Measurements from ENCODE around the gene NOTUM. TPM values are rescaled to one million over a fixed set of nuclear protein-coding genes. Genes with fewer than 3 reads are reported as not detected.
A peak's percentile ranks its signal among the peaks of the same experiment; 100 is the strongest.

The NOTUM gene
- polyA plus RNA-seq, 4 donors = 1.0 to 1.1 TPM; not detected in 2

DNA sequence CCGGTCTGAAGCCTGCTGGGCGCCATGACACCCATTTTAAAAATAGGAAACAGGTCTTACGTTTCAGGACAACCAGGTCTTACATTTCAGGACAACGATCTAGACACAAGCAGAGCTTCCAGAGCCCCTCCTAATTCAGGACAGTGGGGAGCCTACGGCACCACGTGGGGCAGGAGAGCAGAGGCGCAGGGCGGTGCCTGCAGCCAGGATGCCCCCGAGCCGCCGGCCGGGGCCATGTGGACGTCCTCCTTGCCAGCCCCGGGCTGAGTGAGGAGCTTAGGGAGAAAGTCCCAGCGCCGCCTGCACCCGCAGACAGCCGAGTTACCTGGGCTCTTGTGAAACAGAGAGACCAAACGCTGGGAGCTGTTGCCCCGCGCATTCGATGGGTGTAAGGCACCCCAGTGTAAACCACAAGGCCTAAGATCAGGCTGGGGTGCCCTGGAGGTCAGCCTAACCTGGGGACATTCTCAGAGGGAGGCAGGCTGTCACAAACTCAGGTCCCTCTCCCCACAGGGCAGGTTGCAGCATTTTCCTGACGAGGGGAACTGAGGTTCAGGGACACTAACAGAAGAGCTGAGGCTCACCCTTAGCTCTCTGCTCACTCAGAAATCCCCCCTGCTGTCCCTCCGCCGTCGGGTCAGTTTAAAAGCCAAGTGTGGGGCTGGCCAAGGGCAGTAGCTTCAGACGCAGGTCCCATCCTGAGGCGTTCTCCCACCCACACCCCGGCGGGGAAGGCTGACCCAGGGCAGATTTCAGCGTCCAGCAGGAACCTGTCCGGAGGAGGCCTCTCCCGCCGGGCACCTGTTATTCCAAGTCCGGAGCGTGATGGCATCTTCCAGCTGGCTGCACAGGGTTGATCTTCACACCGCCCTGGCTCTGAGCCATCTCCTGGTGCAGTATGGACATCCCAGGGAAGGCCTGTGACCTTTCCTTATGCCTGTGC, 1.8 kb upstream of the NOTUM start:
- Histone ChIP-seq H3K4me3 (ENCODE audit: low read depth in 1 of 3, low read length in 3 of 3) (no peak overlapping the region), H3K27me3 (ENCODE audit: control insufficient read depth in 3 of 3, insufficient read depth in 3 of 3, low read length in 3 of 3) (peaks cover 11 to 76% (median 15%) of the 10 kb centered on the region in 3 donors), H3K27ac (ENCODE audit: low read depth in 1 of 3, low read length in 2 of 3) (no peak overlapping the region), H3K4me1 (ENCODE audit: control insufficient read depth in 3 of 3, insufficient read depth in 2 of 3, low read depth in 1 of 3, low read length in 2 of 3) (peaks cover 0 to 15% (median 0%) of the 10 kb centered on the region in 3 donors), H3K9me3 (ENCODE audit: control insufficient read depth in 2 of 2, insufficient read depth in 1 of 2, low read depth in 1 of 2, low read length in 1 of 2) (no peaks in the 10 kb centered on the region), H3K36me3 (ENCODE audit: control insufficient read depth in 3 of 3, insufficient read depth in 2 of 3, low read depth in 1 of 3, low read length in 3 of 3) (no peaks in the 10 kb centered on the region)
- DNase-seq (no peak), FAIRE-seq (no peak)
- 61 to 70% (median 64%) methylated on average over 37 of the region's 37 CpGs for WGBS, 3 donors

GRCh38 chr17:81961521-81962498, 823 bp upstream of the NOTUM start:
- FAIRE-seq (no peak), DNase-seq (peak in 1 of 2 donors; percentile 37)
- Histone ChIP-seq H3K36me3 (ENCODE audit: control insufficient read depth in 3 of 3, insufficient read depth in 2 of 3, low read depth in 1 of 3, low read length in 3 of 3) (no peaks in the 10 kb centered on the region), H3K9me3 (ENCODE audit: control insufficient read depth in 2 of 2, insufficient read depth in 1 of 2, low read depth in 1 of 2, low read length in 1 of 2) (no peaks in the 10 kb centered on the region), H3K4me3 (ENCODE audit: low read depth in 1 of 3, low read length in 3 of 3) (peak overlapping the region in 1 of 3 donors; percentile 43), H3K4me1 (ENCODE audit: control insufficient read depth in 3 of 3, insufficient read depth in 2 of 3, low read depth in 1 of 3, low read length in 2 of 3) (peaks cover 0 to 6% (median 0%) of the 10 kb centered on the region in 3 donors), H3K27me3 (ENCODE audit: control insufficient read depth in 3 of 3, insufficient read depth in 3 of 3, low read length in 3 of 3) (peaks cover 13 to 76% (median 15%) of the 10 kb centered on the region in 3 donors), H3K27ac (ENCODE audit: low read depth in 1 of 3, low read length in 2 of 3) (no peak overlapping the region)
- WGBS, 3 donors = 15 to 19% (median 15%) methylated on average over 52 to 82 of the region's 82 CpGs

DNA sequence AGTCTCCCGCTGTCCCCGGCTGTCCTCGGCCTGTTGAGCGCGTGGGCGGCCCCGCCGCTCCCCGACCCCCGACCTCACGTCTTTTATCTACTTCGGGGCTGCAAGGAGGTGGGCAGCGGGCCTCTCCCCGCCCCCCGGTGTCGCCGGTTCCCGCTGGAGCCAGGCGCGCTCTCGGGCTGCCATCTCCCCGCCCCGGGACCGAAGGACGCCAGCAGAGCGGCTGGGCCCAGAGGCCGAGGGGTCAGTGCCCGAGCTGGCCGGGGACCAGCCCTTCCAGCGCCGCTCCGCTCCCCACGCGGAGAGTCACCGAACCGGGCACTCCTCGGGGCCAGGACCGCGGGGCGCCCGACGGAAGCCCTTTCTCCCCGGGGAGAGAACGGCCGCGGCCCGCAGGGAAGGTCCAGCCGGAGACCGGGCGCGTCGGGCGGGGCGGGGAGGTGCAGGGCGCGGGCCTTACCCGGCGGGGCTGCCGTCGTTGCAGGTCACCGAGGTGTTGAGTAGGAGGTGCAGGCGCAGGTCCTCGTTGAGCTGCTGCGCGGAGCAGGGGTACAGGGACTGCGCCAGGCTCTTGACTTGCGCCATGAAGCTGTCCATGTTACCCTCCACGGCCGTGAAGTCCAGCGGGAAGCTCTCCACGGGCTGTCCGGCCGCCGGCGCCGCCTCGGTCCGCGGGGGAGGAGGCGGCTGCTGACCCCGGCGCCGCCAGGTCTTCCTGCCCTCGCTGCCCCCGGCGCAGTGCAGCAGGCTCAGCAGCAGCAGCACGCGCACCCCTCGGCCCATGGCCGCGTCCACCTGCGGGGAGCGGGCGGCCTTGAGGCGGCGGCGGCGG, 643 bp downstream of the NOTUM start:
- DNase-seq (peak in 1 of 2 donors; percentile 44), FAIRE-seq (no peak)

GRCh38 chr17:81959362-81960129, 1.4 kb downstream of the NOTUM start:
- peak; percentile 60 to 84 for DNase-seq
- Histone ChIP-seq H3K27ac (ENCODE audit: low read depth in 1 of 3, low read length in 2 of 3) (no peak overlapping the region), H3K4me1 (ENCODE audit: control insufficient read depth in 3 of 3, insufficient read depth in 2 of 3, low read depth in 1 of 3, low read length in 2 of 3) (peaks cover 0 to 3% (median 0%) of the 10 kb centered on the region in 3 donors), H3K9me3 (ENCODE audit: control insufficient read depth in 2 of 2, insufficient read depth in 1 of 2, low read depth in 1 of 2, low read length in 1 of 2) (no peaks in the 10 kb centered on the region), H3K4me3 (ENCODE audit: low read depth in 1 of 3, low read length in 3 of 3) (peak overlapping the region; percentile 8 to 43 (median 27)), H3K36me3 (ENCODE audit: control insufficient read depth in 3 of 3, insufficient read depth in 2 of 3, low read depth in 1 of 3, low read length in 3 of 3) (peaks cover 0 to under 1% (median 0%) of the 10 kb centered on the region in 3 donors), H3K27me3 (ENCODE audit: control insufficient read depth in 3 of 3, insufficient read depth in 3 of 3, low read length in 3 of 3) (peaks cover 13 to 61% (median 15%) of the 10 kb centered on the region in 3 donors)
- no peak for FAIRE-seq
- WGBS, 3 donors = 1 to 2% (median 2%) methylated on average over 40 to 112 of the region's 112 CpGs

More for the DNA sequence above, 643 bp downstream of the NOTUM start:
- Histone ChIP-seq H3K4me1 (ENCODE audit: control insufficient read depth in 3 of 3, insufficient read depth in 2 of 3, low read depth in 1 of 3, low read length in 2 of 3) (peaks cover 0 to 3% (median 0%) of the 10 kb centered on the region in 3 donors), H3K27me3 (ENCODE audit: control insufficient read depth in 3 of 3, insufficient read depth in 3 of 3, low read length in 3 of 3) (peaks cover 13 to 66% (median 15%) of the 10 kb centered on the region in 3 donors), H3K27ac (ENCODE audit: low read depth in 1 of 3, low read length in 2 of 3) (no peak overlapping the region), H3K9me3 (ENCODE audit: control insufficient read depth in 2 of 2, insufficient read depth in 1 of 2, low read depth in 1 of 2, low read length in 1 of 2) (no peaks in the 10 kb centered on the region), H3K36me3 (ENCODE audit: control insufficient read depth in 3 of 3, insufficient read depth in 2 of 3, low read depth in 1 of 3, low read length in 3 of 3) (no peaks in the 10 kb centered on the region), H3K4me3 (ENCODE audit: low read depth in 1 of 3, low read length in 3 of 3) (peak overlapping the region in 1 of 3 donors; percentile 43)
- WGBS, 3 donors = 1 to 3% (median 2%) methylated on average over 41 to 98 of the region's 98 CpGs

- H3K9me3 ChIP-seq (ENCODE audit: control insufficient read depth in 2 of 2, insufficient read depth in 1 of 2, low read depth in 1 of 2, low read length in 1 of 2) = no peaks in the 10 kb centered on the region
- peaks cover 0 to 4% (median 0%) of the 10 kb centered on the region in 3 donors for H3K36me3 ChIP-seq (ENCODE audit: control insufficient read depth in 3 of 3, insufficient read depth in 2 of 3, low read depth in 1 of 3, low read length in 3 of 3)
- no peak for DNase-seq
- H3K4me1 ChIP-seq (ENCODE audit: control insufficient read depth in 3 of 3, insufficient read depth in 2 of 3, low read depth in 1 of 3, low read length in 2 of 3) = peaks cover 0 to 3% (median 0%) of the 10 kb centered on the region in 3 donors
- WGBS, 3 donors = 54 to 66% (median 59%) methylated on average over 15 of the region's 15 CpGs
- FAIRE-seq = no peak
- H3K27me3 ChIP-seq (ENCODE audit: control insufficient read depth in 3 of 3, insufficient read depth in 3 of 3, low read length in 3 of 3) = peaks cover 13 to 53% (median 14%) of the 10 kb centered on the region in 3 donors
- H3K27ac ChIP-seq (ENCODE audit: low read depth in 1 of 3, low read length in 2 of 3) = no peak overlapping the region
- peak overlapping the region in 1 of 3 donors; percentile 27 for H3K4me3 ChIP-seq (ENCODE audit: low read depth in 1 of 3, low read length in 3 of 3)
Observed at GRCh38 chr17:81958633-81959342, 2.2 kb downstream of the NOTUM start.

GRCh38 chr17:81957691-81958432, 3.1 kb downstream of the NOTUM start:
- Histone ChIP-seq H3K27me3 (ENCODE audit: control insufficient read depth in 3 of 3, insufficient read depth in 3 of 3, low read length in 3 of 3) (peaks cover 10 to 44% (median 13%) of the 10 kb centered on the region in 3 donors), H3K36me3 (ENCODE audit: control insufficient read depth in 3 of 3, insufficient read depth in 2 of 3, low read depth in 1 of 3, low read length in 3 of 3) (peaks cover 0 to 4% (median 0%) of the 10 kb centered on the region in 3 donors), H3K27ac (ENCODE audit: low read depth in 1 of 3, low read length in 2 of 3) (no peak overlapping the region), H3K4me1 (ENCODE audit: control insufficient read depth in 3 of 3, insufficient read depth in 2 of 3, low read depth in 1 of 3, low read length in 2 of 3) (peaks cover 0 to 3% (median 0%) of the 10 kb centered on the region in 3 donors), H3K4me3 (ENCODE audit: low read depth in 1 of 3, low read length in 3 of 3) (no peak overlapping the region), H3K9me3 (ENCODE audit: control insufficient read depth in 2 of 2, insufficient read depth in 1 of 2, low read depth in 1 of 2, low read length in 1 of 2) (no peaks in the 10 kb centered on the region)
- FAIRE-seq (no peak), DNase-seq (no peak)
- 71 to 80% (median 77%) methylated on average over 19 of the region's 19 CpGs for WGBS, 3 donors
